H9 (cell line): ENCODE data around the gene RB1. TPM values are rescaled to one million over a fixed set of nuclear protein-coding genes. Genes with fewer than 3 reads are reported as not detected.

Experiments
- DNase-seq: peaks from one replicate; pipeline ENCODE4 v3.0.0-alpha.2; 2017
- H2AFZ ChIP-seq: one replicate; pipeline ENCODE4 v1.6.1; 2013; ENCODE audit warnings: mild to moderate bottlenecking, low read length, control low read depth, moderate library complexity
- H2AK5ac ChIP-seq: 2 replicates; pipeline ENCODE4 v1.6.1; 2013; ENCODE audit warnings: low read length, control low read depth, mixed read lengths; ENCODE audit not compliant: insufficient read length
- H2BK120ac ChIP-seq: one replicate; pipeline ENCODE4 v1.6.1; 2013; ENCODE audit warnings: low read depth, mild to moderate bottlenecking, low read length, control low read depth, inconsistent platforms; ENCODE audit not compliant: poor library complexity, severe bottlenecking
- H2BK12ac ChIP-seq: 2 replicates; pipeline ENCODE4 v1.6.1; 2013; ENCODE audit warnings: low read length, control low read depth, mixed read lengths, low read depth; ENCODE audit not compliant: insufficient read length
- H2BK15ac ChIP-seq: 2 replicates; pipeline ENCODE4 v1.6.1; 2013; ENCODE audit warnings: low read depth, low read length, control low read depth
- H2BK20ac ChIP-seq: one replicate; pipeline ENCODE4 v1.6.1; 2013; ENCODE audit warnings: low read depth, mild to moderate bottlenecking, low read length, control low read depth, inconsistent platforms; ENCODE audit not compliant: poor library complexity, severe bottlenecking
- H2BK5ac ChIP-seq: 2 replicates; pipeline ENCODE4 v1.6.1; 2013; ENCODE audit warnings: low read length, control low read depth, mixed read lengths; ENCODE audit not compliant: insufficient read length
- H3K14ac ChIP-seq: 2 replicates; pipeline ENCODE4 v1.6.1; 2013; ENCODE audit warnings: low read length, control low read depth; ENCODE audit not compliant: insufficient read depth
- H3K18ac ChIP-seq: 2 replicates; pipeline ENCODE4 v1.6.1; 2013; ENCODE audit warnings: low read depth, mild to moderate bottlenecking, mixed read lengths, low read length, control low read depth; ENCODE audit not compliant: insufficient read length
- H3K23ac ChIP-seq: 2 replicates; pipeline ENCODE4 v1.6.1; 2013; ENCODE audit warnings: low read length, control low read depth, mixed read lengths, low read depth; ENCODE audit not compliant: insufficient read length
- H3K23me2 ChIP-seq: 2 replicates; pipeline ENCODE4 v1.6.1; 2013; ENCODE audit warnings: low read depth, mild to moderate bottlenecking, mixed read lengths, low read length, control low read depth; ENCODE audit not compliant: insufficient read length, poor library complexity, severe bottlenecking
- H3K27ac ChIP-seq: 2 replicates; pipeline ENCODE4 v1.5.1; 2013; ENCODE audit warnings: low read length, control low read depth, mixed read lengths, low read depth; ENCODE audit not compliant: insufficient read length
- H3K27me3 ChIP-seq: 2 replicates; pipeline ENCODE4 v1.6.1; 2013; ENCODE audit warnings: low read length, control low read depth, inconsistent platforms; ENCODE audit not compliant: insufficient read depth
- H3K4ac ChIP-seq: 2 replicates; pipeline ENCODE4 v1.6.1; 2013; ENCODE audit warnings: low read depth, mild to moderate bottlenecking, control low read depth, inconsistent platforms, low read length, moderate library complexity
- H3K4me1 ChIP-seq: 2 replicates; pipeline ENCODE4 v1.6.1; 2013; ENCODE audit warnings: low read length, control low read depth, inconsistent platforms; ENCODE audit not compliant: insufficient read depth
- H3K4me2 ChIP-seq: 2 replicates; pipeline ENCODE4 v1.6.1; 2013; ENCODE audit warnings: low read length, control low read depth, mixed read lengths; ENCODE audit not compliant: insufficient read length, insufficient read depth
- H3K56ac ChIP-seq: 2 replicates; pipeline ENCODE4 v1.6.1; 2013; ENCODE audit warnings: low read depth, mild to moderate bottlenecking, mixed read lengths, low read length, control low read depth; ENCODE audit not compliant: insufficient read length
- H3K79me1 ChIP-seq: 2 replicates; pipeline ENCODE4 v1.6.1; 2013; ENCODE audit warnings: low read depth, mild to moderate bottlenecking, moderate library complexity, low read length, control low read depth, inconsistent platforms; ENCODE audit not compliant: insufficient read depth, poor library complexity, severe bottlenecking
- H3K79me2 ChIP-seq: 2 replicates; pipeline ENCODE4 v1.6.1; 2013; ENCODE audit warnings: low read length, control low read depth, inconsistent platforms; ENCODE audit not compliant: insufficient read depth
- H3K9ac ChIP-seq: 2 replicates; pipeline ENCODE4 v1.6.1; 2013; ENCODE audit warnings: low read length, control low read depth, mixed read lengths; ENCODE audit not compliant: insufficient read length; ENCODE audit errors: extremely low read depth
- H3K9me3 ChIP-seq: one replicate; pipeline ENCODE4 v1.6.1; 2013; ENCODE audit warnings: low read depth, low read length, inconsistent platforms; ENCODE audit not compliant: control insufficient read depth
- H3T11ph ChIP-seq: one replicate; pipeline ENCODE4 v1.6.1; 2013; ENCODE audit warnings: mild to moderate bottlenecking, low read length, control low read depth, inconsistent platforms
- H4K20me1 ChIP-seq: one replicate; pipeline ENCODE4 v1.6.1; 2013; ENCODE audit not compliant: control insufficient read depth, insufficient read length, insufficient read depth
- H4K5ac ChIP-seq: 2 replicates; pipeline ENCODE4 v1.6.1; 2013; ENCODE audit warnings: low read depth, mild to moderate bottlenecking, mixed read lengths, low read length, control low read depth; ENCODE audit not compliant: insufficient read length
- H4K8ac ChIP-seq: replicated peaks from 2 replicates; pipeline ENCODE4 v1.6.1; 2013; ENCODE audit warnings: low read length, control low read depth, mixed read lengths, low read depth; ENCODE audit not compliant: insufficient read length
- H4K91ac ChIP-seq: 2 replicates; pipeline ENCODE4 v1.6.1; 2013; ENCODE audit warnings: low read depth, mild to moderate bottlenecking, moderate library complexity, mixed read lengths, low read length, control low read depth; ENCODE audit not compliant: insufficient read length
- H3K27ac Mint-ChIP-seq, 3 experiments: 2 replicates in 2 of 3; 3 replicates in 1 of 3; pipeline ENCODE4 v1.8.0; 2020 to 2021; ENCODE audit warnings: mixed read lengths in 3 of 3, mild to moderate bottlenecking in 1 of 3, moderate library complexity in 1 of 3
- H3K27me3 Mint-ChIP-seq: 2 replicates; pipeline ENCODE4 v1.8.0; 2021; ENCODE audit warnings: low read depth, mild to moderate bottlenecking, moderate library complexity, mixed read lengths
- H3K36me3 Mint-ChIP-seq, 3 experiments: 2 replicates in 2 of 3; 3 replicates in 1 of 3; pipeline ENCODE4 v1.8.0; 2020 to 2021; ENCODE audit warnings: low read depth in 3 of 3, mixed read lengths in 3 of 3; ENCODE audit not compliant: insufficient read depth in 1 of 3
- H3K4me1 Mint-ChIP-seq, 2 experiments: 2 replicates each; pipeline ENCODE4 v1.8.0; 2020; ENCODE audit warnings: mixed read lengths in 2 of 2
- H3K4me3 Mint-ChIP-seq, 2 experiments: 2 replicates in 1 of 2; 3 replicates in 1 of 2; pipeline ENCODE4 v1.8.0; 2020 to 2021; ENCODE audit warnings: mild to moderate bottlenecking in 2 of 2, mixed read lengths in 2 of 2, moderate library complexity in 1 of 2
- H3K9me3 Mint-ChIP-seq, 2 experiments: 2 replicates in 1 of 2; 3 replicates in 1 of 2; pipeline ENCODE4 v1.8.0; 2020; ENCODE audit warnings: mild to moderate bottlenecking in 2 of 2, mixed read lengths in 2 of 2, moderate library complexity in 1 of 2
- CTCF ChIP-seq: fragments of 200-600 bp; sonication (generic); conservative IDR thresholded peaks from 3 replicates; pipeline ENCODE4 v1.8.0; 2021; ENCODE audit warnings: antibody characterized with exemption, mild to moderate bottlenecking
- WGBS: extraction: QIAGEN DNeasy Blood & Tissue Kit; methylation state at CpG from one replicate; pipeline ENCODE4 v1.1.7; 2013; ENCODE audit warnings: missing lambda C conversion rate, low lambda C conversion rate, mixed read lengths; ENCODE audit not compliant: insufficient read length; ENCODE audit errors: extremely low coverage; 5-methylcytosine and 5-hydroxymethylcytosine counted together
- total RNA-seq: library from RNA; stranded (reverse); gene quantifications from 2 replicates; pipeline ENCODE4 v1.2.1, GENCODE V29; 2021

Gene RB1
- total RNA-seq, 1 experiment from 2014 or later, result 20.5 TPM

DNA sequence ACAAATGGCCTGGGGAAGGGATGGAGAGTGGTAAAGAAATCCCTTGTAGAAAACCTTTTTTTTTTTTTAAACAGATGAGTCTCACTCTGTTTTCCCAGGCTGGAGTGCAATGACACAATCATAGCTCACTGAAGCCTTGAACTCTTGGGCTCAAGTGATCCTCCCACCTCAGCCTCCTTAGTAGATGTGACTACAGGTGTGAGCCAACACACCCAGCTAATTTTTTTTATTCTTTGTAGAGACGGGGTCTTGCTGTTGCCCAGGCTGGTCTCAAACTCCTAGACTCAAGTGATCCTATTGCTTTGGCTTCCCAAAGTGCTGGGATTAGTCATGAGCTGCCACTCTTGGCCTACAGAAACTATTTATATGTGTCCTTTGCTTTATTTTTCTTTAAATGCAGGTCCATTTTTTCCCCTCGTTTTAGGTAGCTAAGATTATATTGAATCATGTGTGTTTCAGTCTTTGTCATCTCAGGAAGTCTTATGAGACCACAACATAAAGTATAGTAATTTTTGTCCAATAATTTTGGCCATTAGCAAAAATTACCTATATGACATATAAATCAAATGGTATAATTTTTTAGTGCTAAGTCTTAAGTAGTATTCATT lies 98.9 kb downstream of the RB1 start:
- Histone ChIP-seq H2BK20ac (no peak overlapping the region), H3K56ac (no peak overlapping the region), H3K79me1 (no peaks in the 10 kb centered on the region), H2AFZ (no peak overlapping the region), H2BK5ac (no peak overlapping the region), H3K23me2 (no peaks in the 10 kb centered on the region), H2BK15ac (no peak overlapping the region), H4K91ac (no peak overlapping the region), H4K8ac (no peak overlapping the region), H3K23ac (no peak overlapping the region), H2BK120ac (no peak overlapping the region), H3K14ac (no peak overlapping the region), H3K27ac (no peak overlapping the region), H2BK12ac (no peak overlapping the region), H2AK5ac (no peak overlapping the region), H3K79me2 (no peaks in the 10 kb centered on the region), H3K9me3 (no peaks in the 10 kb centered on the region), H3K4me2 (no peak overlapping the region), H3K4ac (no peak overlapping the region), H4K20me1 (no peaks in the 10 kb centered on the region), H4K5ac (no peak overlapping the region), H3T11ph (no peak overlapping the region), H3K4me1 (no peaks in the 10 kb centered on the region), H3K18ac (no peak overlapping the region), H3K27me3 (no peaks in the 10 kb centered on the region), H3K9ac (no peak overlapping the region)
- Mint-ChIP-seq H3K27ac (no peak overlapping the region), H3K4me1 (no peaks in the 10 kb centered on the region), H3K9me3 (no peaks in the 10 kb centered on the region), H3K27me3 (no peaks in the 10 kb centered on the region), H3K36me3 (no peaks in the 10 kb centered on the region), H3K4me3 (no peak overlapping the region)
- no peak for DNase-seq
- no CpG with 5 or more reads among the region's 2 CpGs for WGBS
- TF ChIP-seq CTCF, result no peak
